ENCODE data around the gene UNKL.

GRCh38 chr16:1448536-1449116 lies 34.1 kb upstream of the UNKL start:
- TF ChIP-seq CTCF (conservative IDR thresholded peaks at IDR 0.05; ENCODE audit: low read depth, low read length): no peak
- TF ChIP-seq EZH2phosphoT487 (IDR thresholded peaks at IDR 0.05; ENCODE audit: borderline replicate concordance, low read length): no peak
- no peak for TF ChIP-seq EZH2 (IDR thresholded peaks at IDR 0.05; ENCODE audit: low read length, unreplicated experiment)
